Loucy (cell line): ENCODE results near the gene CYBRD1.

Experiments
- H2AFZ ChIP-seq: fragments of 200-600 bp; sonication (generic); 2 replicates; pipeline ENCODE4 v1.6.0; 2016; ENCODE audit warnings: antibody characterized with exemption, mild to moderate bottlenecking, low read length, moderate library complexity
- H3F3A ChIP-seq: fragments of 200-600 bp; 2 replicates; pipeline ENCODE4 v1.6.0; 2016; ENCODE audit warnings: antibody characterized with exemption, low read depth, mild to moderate bottlenecking
- H3K27me3 ChIP-seq: fragments of 200-600 bp; sonication (generic); 2 replicates; pipeline ENCODE4 v1.6.1; 2014; ENCODE audit warnings: low read length, mild to moderate bottlenecking; ENCODE audit not compliant: insufficient read depth, poor library complexity, severe bottlenecking
- H3K36me3 ChIP-seq: fragments of 200-600 bp; sonication (generic); 2 replicates; pipeline ENCODE4 v1.6.1; 2016; ENCODE audit warnings: low read length; ENCODE audit not compliant: insufficient read depth
- H3K4me1 ChIP-seq: fragments of 200-600 bp; sonication (generic); 2 replicates; pipeline ENCODE4 v1.5.1; 2014; ENCODE audit warnings: low read length, mild to moderate bottlenecking; ENCODE audit not compliant: insufficient read depth, poor library complexity, severe bottlenecking
- H3K4me2 ChIP-seq: fragments of 200-600 bp; sonication (generic); 2 replicates; pipeline ENCODE4 v1.6.0; 2014; ENCODE audit warnings: antibody characterized with exemption, low read length, low read depth, mild to moderate bottlenecking; ENCODE audit not compliant: poor library complexity, severe bottlenecking
- H3K4me3 ChIP-seq: fragments of 200-600 bp; sonication (generic); 2 replicates; pipeline ENCODE4 v1.5.1; 2014; ENCODE audit warnings: low read length, mild to moderate bottlenecking, mixed read lengths; ENCODE audit not compliant: poor library complexity, severe bottlenecking
- H3K79me2 ChIP-seq: fragments of 200-600 bp; sonication (generic); 2 replicates; pipeline ENCODE4 v1.6.1; 2014; ENCODE audit warnings: low read length; ENCODE audit not compliant: insufficient read depth
- H3K9ac ChIP-seq: fragments of 200-600 bp; sonication (generic); 2 replicates; pipeline ENCODE4 v1.6.0; 2014; ENCODE audit warnings: mild to moderate bottlenecking, low read depth, low read length, moderate library complexity; ENCODE audit not compliant: poor library complexity, severe bottlenecking
- H3K9me2 ChIP-seq: fragments of 200-600 bp; sonication (generic); replicated peaks from 2 replicates; pipeline ENCODE4 v1.6.1; 2016; ENCODE audit warnings: low read depth, low read length, mixed read lengths
- H3K9me3 ChIP-seq: fragments of 200-600 bp; sonication (generic); 2 replicates; pipeline ENCODE4 v1.6.1; 2014; ENCODE audit warnings: mild to moderate bottlenecking, antibody characterized with exemption, low read length, low read depth; ENCODE audit not compliant: insufficient read depth
- H4K20me1 ChIP-seq: fragments of 200-600 bp; sonication (generic); 2 replicates; pipeline ENCODE4 v1.6.0; 2014; ENCODE audit warnings: antibody characterized with exemption, low read length, mild to moderate bottlenecking; ENCODE audit not compliant: insufficient read depth, poor library complexity, severe bottlenecking
- CTCF ChIP-seq: fragments of 200-600 bp; sonication (generic); conservative IDR thresholded peaks from 2 replicates; pipeline ENCODE4 v1.5.1; 2014; ENCODE audit warnings: mild to moderate bottlenecking, antibody characterized with exemption, low read length
- EZH2phosphoT487 ChIP-seq: fragments of 200-600 bp; IDR thresholded peaks from 2 replicates; pipeline ENCODE4 v1.6.1; 2018; ENCODE audit warnings: antibody characterized with exemption, mild to moderate bottlenecking, moderate library complexity, borderline replicate concordance

Gene CYBRD1

GRCh38 chr2:171566057-171566456 lies 43.8 kb downstream of the CYBRD1 start:
- Histone ChIP-seq H3K27me3 (no peaks in the 10 kb centered on the region), H3K36me3 (no peaks in the 10 kb centered on the region), H3K9me2 (no peaks in the 10 kb centered on the region), H4K20me1 (no peaks in the 10 kb centered on the region), H3K9me3 (no peaks in the 10 kb centered on the region), H3F3A (no peaks in the 10 kb centered on the region), H2AFZ (no peak overlapping the region), H3K4me3 (no peak overlapping the region), H3K79me2 (no peaks in the 10 kb centered on the region), H3K9ac (no peak overlapping the region), H3K4me2 (no peak overlapping the region), H3K4me1 (no peaks in the 10 kb centered on the region)
- TF ChIP-seq CTCF: no peak
- no peak for TF ChIP-seq EZH2phosphoT487

- Histone ChIP-seq H3K4me2 (no peak overlapping the region), H3F3A (no peaks in the 10 kb centered on the region), H3K27me3 (no peaks in the 10 kb centered on the region), H2AFZ (no peak overlapping the region), H3K9me3 (no peaks in the 10 kb centered on the region), H4K20me1 (no peaks in the 10 kb centered on the region), H3K9me2 (no peaks in the 10 kb centered on the region), H3K79me2 (no peaks in the 10 kb centered on the region), H3K4me3 (no peak overlapping the region), H3K36me3 (no peaks in the 10 kb centered on the region), H3K9ac (no peak overlapping the region), H3K4me1 (no peaks in the 10 kb centered on the region)
- TF ChIP-seq EZH2phosphoT487 (no peak), CTCF (no peak)
These were observed 44.5 kb downstream of the CYBRD1 start for GRCh38 chr2:171566753-171567152.

DNA sequence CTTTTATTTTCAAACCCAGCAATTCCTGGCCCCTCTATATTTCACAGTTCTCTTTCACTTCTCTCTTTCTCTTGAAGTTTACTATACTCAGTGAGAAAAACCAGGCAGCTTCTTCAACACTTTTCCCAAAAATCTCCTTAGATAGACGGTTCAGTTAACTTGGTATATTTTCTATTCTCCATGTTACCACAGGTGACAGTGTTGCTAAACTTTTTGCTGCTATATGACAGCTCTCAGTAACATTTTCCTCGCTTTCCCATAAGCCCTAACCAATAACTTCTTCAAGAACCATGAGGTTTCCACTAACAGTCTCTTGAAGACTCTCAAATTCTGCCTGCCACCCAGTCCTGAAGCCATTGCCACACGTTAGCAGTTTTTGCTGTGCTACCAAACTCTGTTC lies 45.8 kb downstream of the CYBRD1 start:
- Histone ChIP-seq H2AFZ (no peak overlapping the region), H3K9ac (no peak overlapping the region), H3K79me2 (no peaks in the 10 kb centered on the region), H4K20me1 (no peaks in the 10 kb centered on the region), H3K9me2 (no peaks in the 10 kb centered on the region), H3K36me3 (no peaks in the 10 kb centered on the region), H3K9me3 (no peaks in the 10 kb centered on the region), H3K4me1 (no peaks in the 10 kb centered on the region), H3K4me3 (no peak overlapping the region), H3K4me2 (no peak overlapping the region), H3K27me3 (no peaks in the 10 kb centered on the region), H3F3A (no peaks in the 10 kb centered on the region)
- TF ChIP-seq EZH2phosphoT487: no peak
- TF ChIP-seq CTCF: no peak
